ENCODE data around the gene PUS7.
A peak's percentile ranks its signal among the peaks of the same experiment; 100 is the strongest.
"Not testable (repeated sequence)": the region's sequence is repeated elsewhere in the genome, so short reads cannot be mapped to it uniquely, and the experiment has no call there.

The PUS7 gene

GRCh38 chr7:105450177-105450861 is 71.8 kb downstream of the PUS7 start:
- DNase-seq (ENCODE audit: low read depth in 2 of 3, low spot score in 2 of 3), result no peak

GRCh38 chr7:105448181-105448580 is 73.9 kb downstream of the PUS7 start:
- no peak for DNase-seq (ENCODE audit: low read depth in 2 of 3, low spot score in 2 of 3)

- DNase-seq (ENCODE audit: low read depth in 2 of 3, low spot score in 2 of 3), result no peak
Measured at GRCh38 chr7:105444342-105444987, 77.6 kb downstream of the PUS7 start.

GRCh38 chr7:105442214-105442613 is 79.9 kb downstream of the PUS7 start:
- DNase-seq (ENCODE audit: low read depth in 2 of 3, low spot score in 2 of 3), result not testable (repeated sequence)

GRCh38 chr7:105439174-105439893 is 82.7 kb downstream of the PUS7 start:
- no peak for DNase-seq (ENCODE audit: low read depth in 2 of 3, low spot score in 2 of 3)

- no peak for DNase-seq (ENCODE audit: low read depth in 2 of 3, low spot score in 2 of 3)
Measured at GRCh38 chr7:105438847-105439173, 83.3 kb downstream of the PUS7 start.

- no peak for DNase-seq (ENCODE audit: low read depth in 2 of 3, low spot score in 2 of 3)
Measured at GRCh38 chr7:105438254-105438653, 83.8 kb downstream of the PUS7 start.

- DNase-seq (ENCODE audit: low read depth in 2 of 3, low spot score in 2 of 3), result not testable (repeated sequence)
Measured at GRCh38 chr7:105437356-105437755, 84.7 kb downstream of the PUS7 start.

GRCh38 chr7:105429746-105430612 is 92.1 kb downstream of the PUS7 start:
- DNase-seq (ENCODE audit: low read depth in 2 of 3, low spot score in 2 of 3), result peak in 1 of 3 experiments; percentile 7

- DNase-seq (ENCODE audit: low read depth in 2 of 3, low spot score in 2 of 3), result no peak
Measured at GRCh38 chr7:105426606-105427146, 95.4 kb downstream of the PUS7 start.

- no peak for DNase-seq (ENCODE audit: low read depth in 2 of 3, low spot score in 2 of 3)
Measured at GRCh38 chr7:105423987-105424386, 98.1 kb downstream of the PUS7 start.

GRCh38 chr7:105413887-105414437 is 108.1 kb downstream of the PUS7 start:
- no peak for DNase-seq (ENCODE audit: low read depth in 2 of 3, low spot score in 2 of 3)

GRCh38 chr7:105410774-105411173 is 111.3 kb downstream of the PUS7 start:
- DNase-seq (ENCODE audit: low read depth in 2 of 3, low spot score in 2 of 3), result not testable (repeated sequence)

- not testable (repeated sequence) for DNase-seq (ENCODE audit: low read depth in 2 of 3, low spot score in 2 of 3)
Measured at GRCh38 chr7:105409775-105410174, 112.3 kb downstream of the PUS7 start.

GRCh38 chr7:105408791-105409410 is 113.2 kb downstream of the PUS7 start:
- no peak for DNase-seq (ENCODE audit: low read depth in 2 of 3, low spot score in 2 of 3)

Measured in activated CD8-positive, alpha-beta memory T cell treated with anti-CD3 and anti-CD28 coated beads for 48 hours (primary cell).